Measurements from ENCODE around the gene YEATS4.

GRCh38 chr12:69386921-69387320 lies 27.4 kb downstream of the YEATS4 start:
- no peak for TF ChIP-seq CTCF (IDR thresholded peaks at IDR 0.05)
- TF ChIP-seq EP300 (IDR thresholded peaks at IDR 0.05): no peak
